ENCODE data around the gene DIS3L2. TPM values are rescaled to one million over a fixed set of nuclear protein-coding genes. Genes with fewer than 3 reads are reported as not detected.

The DIS3L2 gene
- total RNA-seq, 1 donor from 2014 or later = 20.6 TPM

DNA sequence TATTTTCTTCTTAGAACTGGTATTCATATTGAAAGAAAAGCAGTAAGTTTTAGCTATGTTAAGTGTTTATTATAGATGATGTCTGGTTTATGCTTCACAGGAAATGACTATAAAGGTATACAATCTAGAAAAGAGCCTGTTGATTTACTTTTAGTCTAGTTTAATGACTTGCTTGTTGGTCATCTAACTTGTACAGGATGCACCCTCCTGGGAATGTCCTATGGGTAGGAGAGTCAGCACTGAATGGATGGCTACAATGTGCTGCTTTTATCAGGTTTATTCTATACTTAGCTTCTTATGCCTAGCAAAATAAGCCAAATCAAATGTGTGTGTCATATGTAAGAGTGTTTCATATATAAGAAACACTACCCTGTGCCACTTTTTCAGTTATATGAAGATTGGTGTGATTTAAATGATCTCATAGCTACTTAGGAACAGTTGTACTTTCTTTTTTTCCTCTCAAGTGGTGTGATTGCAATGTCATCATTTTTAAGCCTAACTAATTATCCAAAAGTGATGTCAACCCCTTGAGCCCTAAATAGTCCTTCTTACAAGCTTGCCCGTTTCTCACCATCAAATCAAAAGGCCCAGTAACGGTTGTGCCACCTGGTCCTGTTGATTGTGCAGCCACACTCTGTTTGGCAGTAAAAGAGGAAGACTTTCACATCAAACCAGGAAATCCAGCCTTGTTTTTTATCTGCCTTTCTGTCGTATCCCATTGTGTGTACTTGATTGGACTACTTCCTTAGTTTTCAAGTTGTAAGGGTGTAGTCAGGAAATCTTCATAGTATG is 176.0 kb downstream of the DIS3L2 start:
- no peaks in the 10 kb centered on the region for H3K27me3 ChIP-seq
- no peaks in the 10 kb centered on the region for H3K9me3 ChIP-seq
- DNase-seq (ENCODE audit: low spot score in 2 of 2) = no peak
- H3K36me3 ChIP-seq = peaks cover 6 to 8% of the 10 kb centered on the region in 2 donors
- no peak for TF ChIP-seq CTCF (IDR thresholded peaks at IDR 0.05)
- no peak overlapping the region for H3K4me3 ChIP-seq
- intact Hi-C loops (cut with DNase I) = no loop called here
- H3K27ac ChIP-seq = no peak overlapping the region
- no peaks in the 10 kb centered on the region for H3K4me1 ChIP-seq

DNA sequence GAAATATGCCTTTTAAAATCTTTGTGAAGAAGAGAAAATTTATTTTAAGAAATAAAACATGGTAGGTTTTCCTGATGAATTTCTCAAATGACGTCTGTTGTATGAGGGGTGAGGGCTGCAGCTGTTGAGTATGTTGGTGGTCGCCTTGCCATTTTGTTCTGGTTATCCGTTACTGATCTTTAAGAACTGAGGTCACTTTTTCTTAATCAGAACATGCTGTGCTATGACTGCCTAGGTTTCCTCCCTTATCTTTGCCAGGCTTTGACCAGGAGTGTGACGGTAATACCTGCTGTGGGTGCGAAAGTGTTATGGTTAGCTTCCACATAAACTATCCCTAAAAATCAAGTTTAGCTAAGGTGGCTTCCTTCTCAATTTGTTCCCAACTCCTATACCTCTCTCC is 176.9 kb downstream of the DIS3L2 start:
- H3K4me3 ChIP-seq = no peak overlapping the region
- H3K27ac ChIP-seq = no peak overlapping the region
- intact Hi-C loops (cut with DNase I) = no loop called here
- DNase-seq (ENCODE audit: low spot score in 2 of 2) = no peak
- no peaks in the 10 kb centered on the region for H3K4me1 ChIP-seq
- TF ChIP-seq CTCF (IDR thresholded peaks at IDR 0.05) = no peak
- no peaks in the 10 kb centered on the region for H3K27me3 ChIP-seq
- H3K36me3 ChIP-seq = no peaks in the 10 kb centered on the region
- H3K9me3 ChIP-seq = no peaks in the 10 kb centered on the region

- no peak for DNase-seq (ENCODE audit: low spot score in 2 of 2)
- no peak for TF ChIP-seq CTCF (IDR thresholded peaks at IDR 0.05)
- Histone ChIP-seq H3K36me3 (no peaks in the 10 kb centered on the region), H3K27ac (no peak overlapping the region), H3K9me3 (no peaks in the 10 kb centered on the region), H3K27me3 (no peaks in the 10 kb centered on the region), H3K4me3 (no peak overlapping the region), H3K4me1 (no peaks in the 10 kb centered on the region)
- intact Hi-C loops (cut with DNase I) = no loop called here
Measured at GRCh38 chr2:232139171-232139594, 177.7 kb downstream of the DIS3L2 start.

DNA sequence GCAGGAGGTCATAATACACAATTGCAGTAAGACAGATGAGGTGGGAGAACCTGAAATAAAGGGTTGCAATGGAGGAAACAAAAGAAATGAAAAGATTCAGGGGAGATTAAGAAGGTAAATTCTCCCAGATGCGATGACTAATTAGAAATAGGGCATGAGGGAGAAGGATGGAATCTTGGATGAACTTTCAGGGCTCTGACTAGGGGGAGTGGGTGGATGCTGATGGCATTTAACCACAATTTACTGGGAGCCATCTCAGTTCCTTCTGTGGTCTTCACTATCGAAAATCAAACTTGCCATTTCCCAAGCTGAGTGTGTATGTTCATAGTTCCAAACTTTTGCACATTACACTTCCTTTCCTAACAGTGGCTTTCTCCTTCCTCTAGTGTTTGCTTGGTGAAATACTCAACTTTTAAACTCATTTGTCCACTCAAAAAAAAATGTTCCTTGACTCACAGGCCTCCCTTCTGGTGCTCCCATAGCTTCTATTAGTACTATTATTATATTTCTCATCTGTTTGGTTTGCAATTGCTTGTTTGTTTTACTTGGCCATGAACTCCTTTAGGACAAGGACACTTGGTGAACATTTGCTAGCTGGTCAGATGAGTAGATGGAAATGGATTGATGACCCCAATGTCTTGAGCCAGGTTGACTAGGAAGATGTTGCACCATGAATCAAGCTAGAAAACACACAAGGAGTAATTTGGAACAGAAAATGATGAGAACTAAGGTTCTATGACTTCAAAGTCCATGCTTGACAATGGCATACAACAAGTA is 178.5 kb downstream of the DIS3L2 start:
- Histone ChIP-seq H3K4me1 (no peaks in the 10 kb centered on the region), H3K9me3 (no peaks in the 10 kb centered on the region), H3K4me3 (no peak overlapping the region), H3K36me3 (no peaks in the 10 kb centered on the region), H3K27ac (no peak overlapping the region), H3K27me3 (no peaks in the 10 kb centered on the region)
- TF ChIP-seq CTCF (IDR thresholded peaks at IDR 0.05) = no peak
- DNase-seq (ENCODE audit: low spot score in 2 of 2) = no peak
- intact Hi-C loops (cut with DNase I) = no loop called here

- no peaks in the 10 kb centered on the region for H3K27me3 ChIP-seq
- no peak overlapping the region for H3K27ac ChIP-seq
- intact Hi-C loops (cut with DNase I) = no loop called here
- no peaks in the 10 kb centered on the region for H3K9me3 ChIP-seq
- no peak for TF ChIP-seq CTCF (IDR thresholded peaks at IDR 0.05)
- H3K4me3 ChIP-seq = no peak overlapping the region
- no peaks in the 10 kb centered on the region for H3K36me3 ChIP-seq
- H3K4me1 ChIP-seq = no peaks in the 10 kb centered on the region
- DNase-seq (ENCODE audit: low spot score in 2 of 2) = no peak
Measured at GRCh38 chr2:232141591-232141990, 180.1 kb downstream of the DIS3L2 start.

Measured in ascending aorta (tissue), 2 donors.